GM12878 (cell line): Measurements from ENCODE around the gene C1orf232. TPM values are rescaled to one million over a fixed set of nuclear protein-coding genes. Genes with fewer than 3 reads are reported as not detected.

Source experiments
- ATAC-seq: fragments of 200-7000 bp; cut with Tn5 transposase; 3 replicates; pipeline ENCODE4 v1.9.1; 2020; ENCODE audit warnings: mild to moderate bottlenecking, moderate library complexity
- BruUV-seq: library from RNA; stranded (reverse); fragments of 400-500 nt; replicated peaks from 2 replicates; lab custom pipeline; 2021; lab: Mats Ljungman, UMichigan
- CTCF ChIA-PET: fragments of 300-600 bp; sonication (Branson Sonifier 250); formaldehyde crosslinking; extraction: SDS; loops from one replicate; lab custom pipeline; 2021; ENCODE audit warnings: inconsistent platforms; lab: Yijun Ruan, JAX
- POLR2A ChIA-PET: fragments of 350-600 bp; formaldehyde crosslinking; extraction: SDS; loops from one replicate; lab custom pipeline; 2021; ENCODE audit warnings: inconsistent platforms; lab: Charles Lee
- RAD21 ChIA-PET: fragments of 300-600 bp; sonication (Branson Sonifier 250); formaldehyde crosslinking; loops from one replicate; lab custom pipeline; 2023; ENCODE audit warnings: antibody characterized with exemption; ENCODE audit not compliant: unreplicated experiment; lab: Charles Lee
- SMC1A ChIA-PET: fragments of 300-600 bp; sonication (Branson Sonifier 250); formaldehyde crosslinking; loops from one replicate; lab custom pipeline; 2023; ENCODE audit not compliant: unreplicated experiment, uncharacterized antibody; lab: Charles Lee
- DNase-seq: peaks from one replicate; pipeline ENCODE4 v3.0.0-alpha.2; 2011; ENCODE audit warnings: low read depth, low spot score
- FAIRE-seq: peaks from 3 replicates; lab custom pipeline; 2011; peaks lifted over from hg19 to GRCh38; lab: Jason Lieb, UNC
- H2AFZ ChIP-seq: 2 replicates; pipeline ENCODE4 v1.6.0; 2011; ENCODE audit warnings: low read depth, low read length, control low read depth; ENCODE audit not compliant: control insufficient read depth
- H3K27ac ChIP-seq: 2 replicates; pipeline ENCODE4 v1.5.1; 2011; ENCODE audit warnings: control low read depth; ENCODE audit not compliant: control insufficient read depth, insufficient read depth
- H3K27me3 ChIP-seq, 2 experiments: replicated peaks in 1 of 2; 2 replicates each; pipeline versions ENCODE4 v1.6.0 to v1.6.1; 2011; ENCODE audit warnings: low read length in 1 of 2; ENCODE audit not compliant: control insufficient read depth in 2 of 2, insufficient read depth in 2 of 2
- H3K36me3 ChIP-seq, 2 experiments: 2 replicates each; pipeline ENCODE4 v1.5.1; 2011; ENCODE audit warnings: low read length in 1 of 2; ENCODE audit not compliant: control insufficient read depth in 2 of 2, insufficient read depth in 2 of 2
- H3K4me1 ChIP-seq: 2 replicates; pipeline ENCODE4 v1.6.1; 2011; ENCODE audit warnings: mild to moderate bottlenecking, low read length, moderate library complexity, mixed read lengths; ENCODE audit not compliant: control insufficient read depth, insufficient read depth
- H3K4me2 ChIP-seq: 2 replicates; pipeline ENCODE4 v1.6.0; 2011; ENCODE audit warnings: control low read depth; ENCODE audit not compliant: control insufficient read depth, insufficient read depth
- H3K4me3 ChIP-seq: fragments of 200-600 bp; sonication (generic); 2 replicates; pipeline ENCODE4 v1.5.1; 2016
- H3K79me2 ChIP-seq: 2 replicates; pipeline ENCODE4 v1.6.0; 2011; ENCODE audit warnings: low read length; ENCODE audit not compliant: control insufficient read depth, insufficient read depth
- H3K9ac ChIP-seq: 2 replicates; pipeline ENCODE4 v1.8.0; 2011; ENCODE audit warnings: low read length, control low read depth, mixed read lengths; ENCODE audit not compliant: control insufficient read depth, insufficient read depth
- H3K9me3 ChIP-seq: replicated peaks from 3 replicates; pipeline ENCODE4 v1.5.1; 2011; ENCODE audit warnings: mild to moderate bottlenecking, low read length; ENCODE audit not compliant: control insufficient read depth, insufficient read depth
- H4K20me1 ChIP-seq: 2 replicates; pipeline ENCODE4 v1.6.0; 2011; ENCODE audit not compliant: control insufficient read depth, insufficient read depth
- CBFB ChIP-seq: IDR thresholded peaks from 2 replicates; pipeline ENCODE4 v1.6.1; 2016; ENCODE audit warnings: antibody characterized with exemption, low read depth
- CEBPZ ChIP-seq: fragments of 150-350 bp; IDR thresholded peaks from 2 replicates; pipeline ENCODE4 v1.6.1; 2016; ENCODE audit warnings: low read depth, low read length
- NR2C2 ChIP-seq: IDR thresholded peaks from 2 replicates; pipeline ENCODE4 v1.6.1; 2011; ENCODE audit warnings: borderline replicate concordance, low read depth; ENCODE audit not compliant: control insufficient read depth, insufficient read length
- ZSCAN29 ChIP-seq: fragments of 450-650 bp; IDR thresholded peaks from 2 replicates; pipeline ENCODE4 v1.6.1; 2017; ENCODE audit warnings: mild to moderate bottlenecking, moderate library complexity
- WGBS: methylation state at CpG from one replicate; pipeline ENCODE4 v1.1.6; 2016; ENCODE audit warnings: low lambda C conversion rate; ENCODE audit not compliant: insufficient replicate concordance, insufficient coverage; ENCODE audit errors: missing lambda C conversion rate; 5-methylcytosine and 5-hydroxymethylcytosine counted together
- in situ Hi-C: fragments of 300-500 bp; cut with MboI; formaldehyde crosslinking; loops from 9 replicates; pipeline ENCODE4 v1.14.3; 2018; ENCODE audit warnings: mixed read lengths
- intact Hi-C: fragments of 100-400 bp; cut with micrococcal nuclease; formaldehyde crosslinking; loops from one replicate; pipeline ENCODE4 v1.14.2; 2022; ENCODE audit not compliant: unreplicated experiment
- polyA plus RNA-seq, 11 experiments: library from polyadenylated mRNA; depleted of rRNA in 4 of 11; unstranded in 6 of 11; stranded (reverse) in 5 of 11; fragments of >200 nt; fragmentation: Nextera tagmentation in 4 of 11; fragmentation: Illumina TruSeq in 1 of 11; extraction: Ambion mirVana in 4 of 11; extraction: Trizol in 1 of 11; gene quantifications; 1 replicate in 1 of 11; 2 replicates in 10 of 11; pipeline versions ENCODE4 v1.2.1 to v1.2.3, GENCODE V29; 2011 to 2016; ENCODE audit warnings: inconsistent platforms in 2 of 11, missing spikeins in 2 of 11, low read depth in 1 of 11
- total RNA-seq, 4 experiments: library from RNA; depleted of rRNA in 3 of 4; stranded (reverse); fragments of >200 nt in 3 of 4; fragmentation: Illumina TruSeq in 1 of 4; extraction: Trizol in 1 of 4; gene quantifications; 2 replicates each; pipeline versions ENCODE4 v1.2.1 to v1.2.3, GENCODE V29; 2013 to 2021

Gene C1orf232
- total and polyA plus RNA-seq, 10 of the 15 experiments (the other 5 are each of a cell fraction or from before 2014, with no cell fraction given): not detected

GRCh38 chr1:26181586-26182382 lies 13.0 kb upstream of the C1orf232 start:
- no peak overlapping the region for H2AFZ ChIP-seq
- ATAC-seq (no peak), FAIRE-seq (peak; percentile 64), DNase-seq (no peak)
- peaks cover 10% of the 10 kb centered on the region for H3K4me1 ChIP-seq
- 43% methylated on average over 9 of the region's 9 CpGs for WGBS
- intact Hi-C loops: no loop called here
- no peak for TF ChIP-seq CBFB
- no peak for TF ChIP-seq CEBPZ
- no peak for TF ChIP-seq NR2C2
- TF ChIP-seq ZSCAN29: no peak
- no TSS peak for BruUV-seq
- H3K4me2 ChIP-seq: no peak overlapping the region
- ChIA-PET POLR2A (no interaction called here), SMC1A (no interaction called here), CTCF (no interaction called here), RAD21 (no interaction called here)
- no peak overlapping the region for H3K9ac ChIP-seq
- no peak overlapping the region for H3K4me3 ChIP-seq
- no peak overlapping the region for H3K27ac ChIP-seq
- H3K36me3 ChIP-seq: no peaks in the 10 kb centered on the region
- H3K9me3 ChIP-seq: no peaks in the 10 kb centered on the region
- H3K79me2 ChIP-seq: no peaks in the 10 kb centered on the region
- no peaks in the 10 kb centered on the region for H4K20me1 ChIP-seq
- in situ Hi-C loops: no loop called here
- H3K27me3 ChIP-seq: no peaks in the 10 kb centered on the region
